GM23338 (cell line): ENCODE data around the gene ZNF121.
A peak's percentile ranks its signal among the peaks of the same experiment; 100 is the strongest.

Experiments
- EZH2 ChIP-seq: fragments of 200-600 bp; sonication (generic); IDR thresholded peaks from one replicate; pipeline ENCODE4 v1.8.0; 2017; ENCODE audit warnings: antibody characterized with exemption, mild to moderate bottlenecking, low read depth; ENCODE audit not compliant: unreplicated experiment
- POLR2AphosphoS5 ChIP-seq: IDR thresholded peaks from 2 replicates; pipeline ENCODE4 v1.6.1; 2016; ENCODE audit warnings: antibody characterized with exemption, low read depth
- REST ChIP-seq: IDR thresholded peaks from one replicate; pipeline ENCODE4 v1.6.1; 2018; ENCODE audit warnings: antibody characterized with exemption; ENCODE audit not compliant: unreplicated experiment
- STAT1 ChIP-seq: IDR thresholded peaks from one replicate; pipeline ENCODE4 v1.6.1; 2016; ENCODE audit warnings: antibody characterized with exemption; ENCODE audit not compliant: unreplicated experiment
- ZNF114 ChIP-seq: fragments of 250-450 bp; sonication (Bioruptor Pico); IDR thresholded peaks from 2 replicates; pipeline ENCODE4 v1.5.0; 2020; ENCODE audit warnings: mild to moderate bottlenecking, moderate library complexity
- TF ChIP-seq, protein P1 (sequence below), 2 experiments: fragments of 200-600 bp in 1 of 2; sonication (generic) in 1 of 2; conservative IDR thresholded peaks; 2 replicates each; pipeline versions ENCODE4 v1.5.1 to v1.6.1; 2016 to 2017; ENCODE audit warnings: antibody characterized with exemption in 2 of 2, low read depth in 2 of 2, mild to moderate bottlenecking in 2 of 2, moderate library complexity in 1 of 2
- TF ChIP-seq, protein P2 (sequence below): IDR thresholded peaks from 2 replicates; pipeline ENCODE4 v1.6.1; 2016; ENCODE audit warnings: antibody characterized with exemption

DNA sequence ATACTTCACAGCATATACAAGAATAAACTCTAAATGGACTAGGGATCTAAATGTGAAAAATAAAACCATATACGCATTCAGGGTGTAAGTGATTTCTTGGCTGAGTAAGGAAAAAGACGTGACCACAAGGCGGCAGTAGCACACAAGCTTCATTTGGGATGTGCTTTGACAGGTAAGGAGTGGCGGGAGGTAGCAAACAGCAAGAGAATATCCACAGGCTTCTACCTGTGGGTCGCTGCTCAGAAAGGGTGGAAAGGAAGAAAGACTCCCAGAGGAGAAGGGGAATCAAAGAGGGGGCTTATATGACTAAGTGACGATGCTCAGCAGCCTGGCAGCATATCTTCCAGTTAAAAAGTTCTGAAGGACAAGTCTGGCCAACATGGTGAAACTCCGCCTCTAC is 2.5 kb upstream of the ZNF121 start:
- TF ChIP-seq, protein P1, sequence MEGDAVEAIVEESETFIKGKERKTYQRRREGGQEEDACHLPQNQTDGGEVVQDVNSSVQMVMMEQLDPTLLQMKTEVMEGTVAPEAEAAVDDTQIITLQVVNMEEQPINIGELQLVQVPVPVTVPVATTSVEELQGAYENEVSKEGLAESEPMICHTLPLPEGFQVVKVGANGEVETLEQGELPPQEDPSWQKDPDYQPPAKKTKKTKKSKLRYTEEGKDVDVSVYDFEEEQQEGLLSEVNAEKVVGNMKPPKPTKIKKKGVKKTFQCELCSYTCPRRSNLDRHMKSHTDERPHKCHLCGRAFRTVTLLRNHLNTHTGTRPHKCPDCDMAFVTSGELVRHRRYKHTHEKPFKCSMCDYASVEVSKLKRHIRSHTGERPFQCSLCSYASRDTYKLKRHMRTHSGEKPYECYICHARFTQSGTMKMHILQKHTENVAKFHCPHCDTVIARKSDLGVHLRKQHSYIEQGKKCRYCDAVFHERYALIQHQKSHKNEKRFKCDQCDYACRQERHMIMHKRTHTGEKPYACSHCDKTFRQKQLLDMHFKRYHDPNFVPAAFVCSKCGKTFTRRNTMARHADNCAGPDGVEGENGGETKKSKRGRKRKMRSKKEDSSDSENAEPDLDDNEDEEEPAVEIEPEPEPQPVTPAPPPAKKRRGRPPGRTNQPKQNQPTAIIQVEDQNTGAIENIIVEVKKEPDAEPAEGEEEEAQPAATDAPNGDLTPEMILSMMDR (conservative IDR thresholded peaks at IDR 0.05; ENCODE audit: low read depth in 2 of 2), result peak; percentile 92 to 93
- TF ChIP-seq POLR2AphosphoS5 (no peak), STAT1 (no peak), EZH2 (no peak), ZNF114 (CRISPR knock-in tag) (no peak), REST (no peak)
- TF ChIP-seq, protein P2, sequence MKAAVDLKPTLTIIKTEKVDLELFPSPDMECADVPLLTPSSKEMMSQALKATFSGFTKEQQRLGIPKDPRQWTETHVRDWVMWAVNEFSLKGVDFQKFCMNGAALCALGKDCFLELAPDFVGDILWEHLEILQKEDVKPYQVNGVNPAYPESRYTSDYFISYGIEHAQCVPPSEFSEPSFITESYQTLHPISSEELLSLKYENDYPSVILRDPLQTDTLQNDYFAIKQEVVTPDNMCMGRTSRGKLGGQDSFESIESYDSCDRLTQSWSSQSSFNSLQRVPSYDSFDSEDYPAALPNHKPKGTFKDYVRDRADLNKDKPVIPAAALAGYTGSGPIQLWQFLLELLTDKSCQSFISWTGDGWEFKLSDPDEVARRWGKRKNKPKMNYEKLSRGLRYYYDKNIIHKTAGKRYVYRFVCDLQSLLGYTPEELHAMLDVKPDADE, result no peak
